Aorta (tissue), 5 donors: ENCODE data around the gene SRPK1. TPM values are rescaled to one million over a fixed set of nuclear protein-coding genes. Genes with fewer than 3 reads are reported as not detected.
"Not testable (repeated sequence)": the region's sequence is repeated elsewhere in the genome, so short reads cannot be mapped to it uniquely, and the experiment has no call there.

Source experiments
- ATAC-seq: fragments of 200-7000 bp; cut with Tn5 transposase; one replicate; pipeline ENCODE4 v1.9.1; 2022; ENCODE audit warnings: moderate library complexity; ENCODE audit not compliant: low FRiP score
- DNase-seq, 2 donors: peaks; one replicate each; pipeline ENCODE4 v3.0.0-alpha.2; 2020
- H3K27ac ChIP-seq, 2 donors: one replicate each; pipeline ENCODE4 v1.5.1; 2013; ENCODE audit warnings: low read length in 2 of 2, mild to moderate bottlenecking in 2 of 2, moderate library complexity in 2 of 2, control low read depth in 1 of 2, inconsistent platforms in 1 of 2, low read depth in 1 of 2
- H3K27me3 ChIP-seq, 2 donors: one replicate each; pipeline ENCODE4 v1.6.1; 2013; ENCODE audit warnings: control low read depth in 1 of 2, low read length in 1 of 2, mild to moderate bottlenecking in 1 of 2, moderate library complexity in 1 of 2; ENCODE audit not compliant: insufficient read depth in 2 of 2, control insufficient read depth in 1 of 2
- H3K36me3 ChIP-seq, 2 donors: one replicate each; pipeline ENCODE4 v1.6.1; 2013; ENCODE audit warnings: control low read depth in 1 of 2, low read length in 1 of 2, mild to moderate bottlenecking in 1 of 2; ENCODE audit not compliant: insufficient read depth in 2 of 2, control insufficient read depth in 1 of 2
- H3K4me1 ChIP-seq, 2 donors: one replicate each; pipeline ENCODE4 v1.6.1; 2013; ENCODE audit warnings: low read length in 2 of 2, control low read depth in 1 of 2, mild to moderate bottlenecking in 1 of 2, moderate library complexity in 1 of 2; ENCODE audit not compliant: insufficient read depth in 2 of 2, control insufficient read depth in 1 of 2
- H3K4me3 ChIP-seq, 2 donors: one replicate each; pipeline ENCODE4 v1.5.1; 2013; ENCODE audit warnings: low read length in 2 of 2, control low read depth in 1 of 2, mild to moderate bottlenecking in 1 of 2
- H3K9me3 ChIP-seq: one replicate; pipeline ENCODE4 v1.6.1; 2013; ENCODE audit warnings: mild to moderate bottlenecking, low read length; ENCODE audit not compliant: control insufficient read depth
- WGBS, 2 donors: extraction: QIAGEN DNeasy Blood & Tissue Kit; methylation state at CpG; one replicate each; pipeline ENCODE4 v1.1.7; 2013; 5-methylcytosine and 5-hydroxymethylcytosine counted together
- intact Hi-C, 2 donors: fragments of 100-400 bp; cut with DNase I; formaldehyde crosslinking; loops; one replicate each; pipeline versions ENCODE4 v1.14.2 to v1.15.0; 2022
- polyA plus RNA-seq, 2 donors: library from polyadenylated mRNA; stranded (reverse); fragments of 200-250 nt; gene quantifications; one replicate each; pipeline ENCODE4 v1.2.3, GENCODE V29; 2013
- total RNA-seq, 2 donors: library from RNA; stranded (reverse); fragmentation: NEBNext Ultra II Directional; extraction: Animal tissue kit (Norgen Biotek cat#: 25700); gene quantifications; one replicate each; pipeline ENCODE4 v1.2.1, GENCODE V29; 2021
- donor health status: healthy with polysubstance abuse.
- donor health status: Bipolar disorder and iron deficiency.
- donor health status: DM: no; HTN: no; CAD: no.
- donor health status: DM: no; HTN: no; CAD: no.
- donor health status: DM: yes; HTN: yes; CAD: no.

Gene SRPK1
- total and polyA plus RNA-seq, 4 donors = 9.7 to 29.7 (median 20.4) TPM

DNA sequence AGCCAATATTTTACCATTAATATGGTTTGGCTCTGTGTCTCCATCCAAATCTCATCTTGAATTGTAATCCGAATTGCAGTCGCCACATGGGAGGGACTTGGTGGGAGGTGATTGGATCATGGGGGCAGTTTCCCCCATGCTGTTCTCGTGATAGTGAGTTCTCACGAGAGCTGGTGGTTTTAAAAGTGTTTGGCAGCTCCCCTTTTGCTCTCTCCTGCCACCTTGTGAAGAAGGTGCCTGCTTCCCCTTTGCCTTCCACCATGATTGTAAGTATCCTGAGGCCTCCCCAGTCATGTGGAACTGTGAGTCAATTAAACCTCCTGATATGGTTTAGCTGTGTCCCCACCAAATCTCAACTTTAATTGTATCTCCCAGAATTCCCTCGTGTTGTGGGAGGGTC is 18.4 kb upstream of the SRPK1 start:
- ATAC-seq, DNase-seq, H3K36me3 ChIP-seq, H3K4me1 ChIP-seq, H3K4me3 ChIP-seq, H3K27me3 ChIP-seq, H3K9me3 ChIP-seq, H3K27ac ChIP-seq, intact Hi-C loops: not testable (repeated sequence)
- WGBS, 2 donors = 86 to 90% methylated on average over 5 of the region's 5 CpGs

DNA sequence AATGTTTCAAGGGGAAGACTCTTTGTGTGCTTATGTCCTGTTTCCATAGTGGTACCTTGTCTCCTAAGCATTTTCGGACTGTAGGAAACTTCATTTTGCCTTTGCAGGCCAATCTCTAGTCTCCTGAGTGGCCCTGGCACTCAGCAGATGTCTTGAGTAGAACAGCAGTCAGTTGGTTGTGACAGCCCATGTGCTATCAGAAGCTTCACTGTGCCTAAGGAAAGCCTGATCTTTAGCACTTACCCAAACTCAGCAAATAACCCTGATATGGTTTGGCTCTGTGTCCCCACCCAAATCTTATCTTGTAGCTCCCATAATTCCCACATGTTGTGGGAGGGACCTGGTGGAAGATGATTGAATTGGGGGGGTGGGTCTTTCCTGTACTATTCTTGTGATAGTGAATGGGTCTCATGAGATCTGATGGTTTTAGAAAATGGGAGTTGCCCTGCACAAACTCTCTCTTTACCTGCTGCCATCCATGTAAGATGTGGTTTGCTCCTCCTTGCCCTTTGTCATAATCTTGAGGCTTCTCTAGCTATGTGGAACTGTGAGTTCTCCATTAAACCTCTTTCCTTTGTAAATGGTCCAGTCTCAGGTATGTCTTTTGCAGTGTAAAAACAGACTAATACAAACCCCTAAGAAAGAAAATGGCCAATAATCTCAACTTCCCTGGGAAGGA is 15.9 kb upstream of the SRPK1 start:
- ATAC-seq = no peak
- intact Hi-C loops = no loop called here

DNA sequence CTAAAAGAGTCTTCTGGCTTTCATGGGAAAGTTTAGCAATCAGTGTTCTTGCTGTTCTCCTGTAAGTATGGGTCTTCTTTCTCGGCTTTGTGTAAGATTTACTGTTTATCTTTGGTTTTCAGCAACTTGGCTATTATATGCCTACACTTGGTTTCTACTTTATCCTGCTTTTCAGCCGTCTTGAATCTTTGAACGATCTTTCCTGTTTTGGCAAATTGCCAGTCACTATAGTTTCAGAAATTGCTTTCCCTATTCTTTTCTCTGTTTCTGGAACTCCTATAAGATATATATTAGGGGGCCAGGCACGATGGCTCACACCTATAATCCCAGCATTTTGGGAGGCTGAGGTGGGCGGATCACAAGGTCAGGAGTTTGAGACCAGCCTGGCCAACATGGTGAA is 14.6 kb upstream of the SRPK1 start:
- no peak overlapping the region for H3K4me3 ChIP-seq
- intact Hi-C loops = no loop called here
- no peaks in the 10 kb centered on the region for H3K4me1 ChIP-seq
- H3K9me3 ChIP-seq = peaks cover 2% of the 10 kb centered on the region
- 47 to 50% methylated on average over 5 of the region's 5 CpGs for WGBS, 2 donors
- ATAC-seq = no peak
- no peaks in the 10 kb centered on the region for H3K36me3 ChIP-seq
- no peak overlapping the region for H3K27ac ChIP-seq
- DNase-seq = no peak
- H3K27me3 ChIP-seq = no peaks in the 10 kb centered on the region

More for the DNA sequence above, 15.9 kb upstream of the SRPK1 start:
- Histone ChIP-seq H3K9me3 (peaks cover 2% of the 10 kb centered on the region), H3K4me3 (no peak overlapping the region), H3K27me3 (no peaks in the 10 kb centered on the region), H3K27ac (no peak overlapping the region), H3K36me3 (no peaks in the 10 kb centered on the region), H3K4me1 (no peaks in the 10 kb centered on the region)
- no peak for DNase-seq
- WGBS, 2 donors = 90 to 91% methylated on average over 1 of the region's 1 CpG

DNA sequence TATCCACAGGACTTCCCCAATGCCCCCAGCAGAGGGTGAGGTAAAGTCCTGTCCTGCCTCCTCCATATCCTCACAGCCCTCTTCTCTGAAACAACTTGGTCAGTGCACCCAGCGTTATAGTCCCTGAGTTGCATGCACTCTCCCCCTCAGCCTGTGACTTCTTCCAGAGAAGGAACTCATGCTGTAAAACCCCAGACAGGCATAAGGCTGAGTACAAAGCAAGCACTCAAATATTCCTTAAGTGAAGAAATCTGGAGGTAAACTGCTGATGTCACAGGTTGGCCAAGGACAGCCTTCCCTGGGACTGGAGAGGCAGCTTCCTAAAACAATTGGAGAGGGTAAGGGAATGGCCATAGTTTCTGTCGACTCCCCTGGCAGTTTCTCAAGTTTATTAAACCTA is 12.9 kb upstream of the SRPK1 start:
- intact Hi-C loops = no loop called here
- Histone ChIP-seq H3K27ac (no peak overlapping the region), H3K4me3 (no peak overlapping the region), H3K36me3 (no peaks in the 10 kb centered on the region), H3K9me3 (peaks cover 2% of the 10 kb centered on the region), H3K4me1 (no peaks in the 10 kb centered on the region), H3K27me3 (no peaks in the 10 kb centered on the region)
- no peak for DNase-seq
- WGBS, 2 donors = 37 to 54% methylated on average over 2 of the region's 2 CpGs
- no peak for ATAC-seq

DNA sequence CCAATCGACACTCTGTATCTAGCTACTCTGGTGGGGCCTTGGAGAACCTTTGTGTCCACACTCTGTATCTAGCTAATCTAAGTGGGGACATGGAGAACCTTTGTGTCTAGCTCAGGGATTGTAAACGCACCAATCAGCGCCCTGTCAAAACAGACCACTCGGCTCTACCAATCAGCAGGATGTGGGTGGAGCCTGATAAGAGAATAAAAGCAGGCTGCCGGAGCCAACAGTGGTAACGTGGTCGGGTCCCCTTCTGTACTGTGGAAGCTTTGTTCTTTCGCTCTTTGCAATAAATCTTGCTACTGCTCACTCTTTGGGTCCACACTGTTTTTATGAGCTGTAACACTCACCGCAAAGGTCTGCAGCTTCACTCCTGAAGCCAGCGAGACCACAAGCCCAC is 11.0 kb upstream of the SRPK1 start:
- DNase-seq, ATAC-seq, intact Hi-C loops, H3K27me3 ChIP-seq, H3K4me3 ChIP-seq, H3K4me1 ChIP-seq, H3K9me3 ChIP-seq, H3K36me3 ChIP-seq, H3K27ac ChIP-seq: not testable (repeated sequence)
- 65 to 77% methylated on average over 8 to 10 of the region's 10 CpGs for WGBS, 2 donors

DNA sequence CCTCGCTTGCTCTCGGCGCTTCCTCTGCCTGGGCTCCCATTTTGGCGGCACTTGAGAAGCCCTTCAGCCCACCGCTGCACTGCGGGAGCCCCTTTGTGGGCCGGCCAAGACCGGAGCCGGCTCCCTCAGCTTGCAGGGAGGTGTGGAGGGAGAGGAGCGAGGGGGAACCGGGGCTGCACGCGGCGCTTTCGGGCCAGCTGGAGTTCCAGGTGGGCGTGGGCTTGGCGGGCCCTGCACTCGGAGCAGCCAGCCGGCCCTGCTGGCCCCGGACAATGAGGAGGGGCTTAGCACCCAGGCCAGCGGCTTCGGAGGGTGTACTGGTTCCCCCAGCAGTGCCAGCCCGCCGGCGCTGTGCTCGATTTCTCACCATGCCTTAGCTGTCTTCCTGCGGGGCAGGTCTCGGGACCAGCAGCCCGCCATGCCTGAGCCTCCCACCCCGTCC is 10.2 kb upstream of the SRPK1 start:
- ATAC-seq (no peak), DNase-seq (no peak)
- Histone ChIP-seq H3K27ac (no peak overlapping the region), H3K36me3 (no peaks in the 10 kb centered on the region), H3K4me3 (no peak overlapping the region), H3K4me1 (no peaks in the 10 kb centered on the region), H3K27me3 (no peaks in the 10 kb centered on the region), H3K9me3 (no peaks in the 10 kb centered on the region)
- WGBS, 2 donors = 90 to 93% methylated on average over 30 of the region's 30 CpGs
- intact Hi-C loops = no loop called here

DNA sequence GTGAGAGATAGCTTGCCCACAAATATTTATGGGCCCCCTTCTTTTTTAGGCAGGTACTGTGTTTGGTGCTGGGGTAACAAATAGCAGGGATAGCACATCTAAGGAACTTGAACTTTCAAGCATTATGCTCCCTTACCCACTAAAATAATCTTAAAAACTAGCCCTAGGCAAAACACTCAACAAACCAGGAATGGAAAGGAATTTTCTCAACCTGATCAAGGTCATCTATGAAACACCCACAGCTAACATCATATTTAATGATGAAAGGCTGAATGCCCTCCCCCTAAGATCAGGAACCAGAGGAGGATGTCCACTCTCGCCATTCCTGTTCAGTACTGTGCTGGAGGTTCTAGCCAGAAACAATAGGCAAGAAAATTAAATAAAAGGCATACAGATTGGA is 8.7 kb upstream of the SRPK1 start:
- intact Hi-C loops = no loop called here
- Histone ChIP-seq H3K27ac (no peak overlapping the region), H3K36me3 (no peaks in the 10 kb centered on the region), H3K4me3 (no peak overlapping the region), H3K9me3 (no peaks in the 10 kb centered on the region), H3K27me3 (no peaks in the 10 kb centered on the region), H3K4me1 (no peaks in the 10 kb centered on the region)
- no peak for DNase-seq
- ATAC-seq = no peak
- WGBS, 2 donors = 69 to 91% methylated on average over 1 of the region's 1 CpG

DNA sequence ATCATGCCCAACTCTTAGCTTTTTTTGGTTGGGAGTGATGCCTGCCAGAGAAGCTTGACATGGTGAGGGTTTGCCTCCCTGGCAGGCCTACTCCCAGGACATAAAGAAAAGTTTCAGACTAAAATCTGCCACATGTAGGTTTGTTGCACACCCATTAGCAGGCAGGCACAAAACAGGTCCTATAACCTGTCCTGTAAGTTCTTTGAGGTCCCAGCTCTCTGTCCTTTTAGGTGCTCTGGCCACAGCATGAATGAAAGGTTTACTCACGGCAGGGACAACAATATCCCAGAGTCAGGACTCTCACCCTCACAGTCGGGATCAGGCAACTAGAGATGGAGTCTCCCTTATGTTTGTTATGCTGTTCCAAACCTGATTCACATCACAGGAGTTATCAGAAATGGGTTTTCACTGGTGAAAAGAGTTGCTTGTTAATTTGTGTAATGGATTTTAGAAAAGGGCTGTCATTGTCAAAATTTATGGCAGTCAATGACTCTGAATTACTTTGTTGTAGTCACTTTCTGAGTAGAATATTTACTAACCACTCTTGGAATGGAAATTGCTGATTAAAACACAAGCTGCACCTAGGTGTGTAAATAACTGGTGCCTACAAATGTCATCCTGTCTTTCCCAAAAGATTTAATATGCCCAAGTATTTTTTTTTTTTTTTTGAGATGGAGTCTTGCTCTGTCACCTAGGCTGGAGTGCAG is 5.8 kb upstream of the SRPK1 start:
- WGBS, 2 donors = 82 to 83% methylated on average over 2 of the region's 2 CpGs
- ATAC-seq = no peak
- no peak for DNase-seq
- no peak overlapping the region for H3K27ac ChIP-seq
- intact Hi-C loops = no loop called here
- H3K36me3 ChIP-seq = no peaks in the 10 kb centered on the region
- H3K27me3 ChIP-seq = no peaks in the 10 kb centered on the region
- H3K4me3 ChIP-seq = no peak overlapping the region
- H3K9me3 ChIP-seq = no peaks in the 10 kb centered on the region
- H3K4me1 ChIP-seq = no peaks in the 10 kb centered on the region

DNA sequence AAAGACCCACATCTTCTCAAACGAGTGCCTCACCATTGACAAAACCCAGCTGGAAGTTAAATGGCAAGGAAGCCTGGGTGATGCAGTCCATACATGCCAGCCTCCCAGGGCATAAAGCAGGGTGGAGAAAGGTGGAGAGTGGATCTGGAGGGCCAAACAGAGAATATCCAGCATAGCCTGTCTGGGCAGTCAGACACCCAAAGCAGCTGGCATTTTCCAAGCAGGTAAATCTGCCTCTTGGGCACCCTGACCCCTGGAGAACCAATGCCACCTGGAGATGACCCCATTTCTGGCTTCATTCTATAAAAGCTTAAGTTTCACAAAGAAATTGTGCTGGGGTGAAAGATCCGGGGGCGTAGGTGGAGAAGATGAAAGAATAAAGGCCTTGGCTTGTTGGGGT is 5.1 kb upstream of the SRPK1 start:
- DNase-seq = no peak
- intact Hi-C loops = no loop called here
- H3K4me1 ChIP-seq = no peaks in the 10 kb centered on the region

More for the DNA sequence above, 5.1 kb upstream of the SRPK1 start:
- 90 to 93% methylated on average over 3 of the region's 3 CpGs for WGBS, 2 donors
- no peaks in the 10 kb centered on the region for H3K36me3 ChIP-seq
- H3K27me3 ChIP-seq = no peaks in the 10 kb centered on the region
- no peak overlapping the region for H3K4me3 ChIP-seq
- H3K9me3 ChIP-seq = no peaks in the 10 kb centered on the region
- no peak overlapping the region for H3K27ac ChIP-seq
- no peak for ATAC-seq
